ENCODE results near the gene RAN.
"Not testable (repeated sequence)": the region's sequence is repeated elsewhere in the genome, so short reads cannot be mapped to it uniquely, and the experiment has no call there.

The RAN gene

GRCh38 chr12:130878193-130879185 is 6.6 kb downstream of the RAN start:
- DNase-seq = no peak

- DNase-seq = no peak
Measured at GRCh38 chr12:130879212-130879686, 7.4 kb downstream of the RAN start.

- no peak for DNase-seq
Measured at GRCh38 chr12:130879781-130880389, 8.0 kb downstream of the RAN start.

- no peak for DNase-seq
Measured at GRCh38 chr12:130880411-130880885, 8.6 kb downstream of the RAN start.

GRCh38 chr12:130881046-130881445 is 9.2 kb downstream of the RAN start:
- DNase-seq = no peak

- no peak for DNase-seq
Measured at GRCh38 chr12:130881548-130881947, 9.7 kb downstream of the RAN start.

- not testable (repeated sequence) for DNase-seq
Measured at GRCh38 chr12:130887190-130887589, 15.3 kb downstream of the RAN start.

GRCh38 chr12:130904064-130904463 is 32.2 kb downstream of the RAN start:
- no peak for DNase-seq

- DNase-seq = not testable (repeated sequence)
Measured at GRCh38 chr12:130904936-130905455, 33.1 kb downstream of the RAN start.

- DNase-seq = no peak
Measured at GRCh38 chr12:130909111-130909510, 37.2 kb downstream of the RAN start.

GRCh38 chr12:130911193-130911592 is 39.3 kb downstream of the RAN start:
- DNase-seq = no peak

GRCh38 chr12:130911933-130912332 is 40.1 kb downstream of the RAN start:
- DNase-seq = no peak

- DNase-seq = peak in 52 of 58 donors; percentile 4 to 70 (median 34)
Measured at GRCh38 chr12:130916241-130916911, 44.5 kb downstream of the RAN start.

GRCh38 chr12:130917607-130918006 is 45.7 kb downstream of the RAN start:
- DNase-seq = no peak

- DNase-seq = no peak
Measured at GRCh38 chr12:130919086-130919485, 47.2 kb downstream of the RAN start.

- DNase-seq = no peak
Measured at GRCh38 chr12:130920119-130920703, 48.3 kb downstream of the RAN start.

GRCh38 chr12:130920723-130921381 is 49.0 kb downstream of the RAN start:
- no peak for DNase-seq

- no peak for DNase-seq
Measured at GRCh38 chr12:130922511-130922953, 50.7 kb downstream of the RAN start.

- no peak for DNase-seq
Measured at GRCh38 chr12:130924966-130925665, 53.2 kb downstream of the RAN start.

GRCh38 chr12:130925666-130926015 is 53.8 kb downstream of the RAN start:
- DNase-seq = peak in 14 of 58 donors; percentile 2 to 45 (median 17)

Data from anterior cingulate cortex (tissue), 58 donors.